Ramos (cell line): Measurements from ENCODE around the gene MYRIP.
"Not testable (repeated sequence)": the region's sequence is repeated elsewhere in the genome, so short reads cannot be mapped to it uniquely, and the experiment has no call there.

ENCODE experiments used
- in situ Hi-C: fragments of 300-500 bp; cut with MboI; formaldehyde crosslinking; loops from one replicate; pipeline ENCODE4 v1.14.3; 2022; ENCODE audit warnings: low sequenced_read_pairs; ENCODE audit not compliant: unreplicated experiment

MYRIP gene

DNA sequence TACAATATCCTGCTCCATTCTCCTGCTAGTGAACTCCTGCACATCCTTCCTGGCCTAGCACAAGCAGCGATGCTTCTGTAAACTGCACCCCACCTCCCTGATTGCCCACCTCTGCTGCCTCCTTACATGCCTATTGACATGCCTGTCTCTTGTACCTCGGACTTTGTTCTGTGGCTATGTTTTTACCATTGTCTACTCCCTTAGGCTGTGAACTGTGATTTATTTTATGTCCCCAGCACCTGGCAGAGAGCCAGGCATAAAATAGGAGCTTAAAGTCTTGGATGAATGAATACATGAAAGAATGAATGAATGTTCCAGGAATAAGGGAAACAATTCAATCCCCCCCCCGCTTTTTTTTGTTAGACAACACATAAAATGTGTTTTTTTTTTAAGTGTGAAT, 210.0 kb downstream of the MYRIP start:
- in situ Hi-C loops: no loop called here

DNA sequence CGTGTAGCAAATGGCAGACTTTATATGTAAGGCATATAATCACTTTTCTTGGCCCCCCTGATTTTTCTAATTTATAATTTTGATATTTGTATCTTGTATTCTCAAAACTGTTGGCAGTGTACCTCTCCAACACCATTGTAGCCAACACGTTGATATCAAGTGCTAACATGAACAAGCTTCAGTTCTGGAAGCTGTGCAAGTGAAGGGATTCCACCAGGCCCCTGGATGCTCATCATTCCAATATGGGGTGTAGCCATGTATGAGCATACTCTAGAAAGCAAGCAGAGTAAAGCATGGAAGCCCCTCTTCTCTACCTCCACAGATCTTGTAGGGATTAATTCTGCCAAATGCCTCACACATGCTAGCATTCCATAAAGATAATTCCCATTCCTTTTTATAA, 211.3 kb downstream of the MYRIP start:
- in situ Hi-C loops: no loop called here

DNA sequence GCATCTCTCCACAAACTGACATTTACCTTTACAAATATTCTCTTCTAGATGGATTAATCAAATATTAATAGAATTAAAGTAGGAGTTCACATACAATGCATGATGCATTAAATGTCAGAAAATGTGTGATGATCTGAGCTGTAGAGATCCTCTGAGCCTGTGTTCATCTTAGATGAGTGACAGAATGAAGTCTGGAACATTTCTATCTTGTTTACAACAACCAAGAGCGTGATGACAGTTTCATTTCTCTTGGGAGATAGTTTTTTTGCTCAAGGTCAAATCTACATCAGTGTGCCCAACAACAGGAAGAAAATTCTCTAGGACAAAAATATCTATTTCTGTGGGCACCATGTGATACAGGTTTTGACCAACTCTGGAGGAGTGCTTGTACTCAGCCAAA, 211.9 kb downstream of the MYRIP start:
- in situ Hi-C loops: no loop called here

DNA sequence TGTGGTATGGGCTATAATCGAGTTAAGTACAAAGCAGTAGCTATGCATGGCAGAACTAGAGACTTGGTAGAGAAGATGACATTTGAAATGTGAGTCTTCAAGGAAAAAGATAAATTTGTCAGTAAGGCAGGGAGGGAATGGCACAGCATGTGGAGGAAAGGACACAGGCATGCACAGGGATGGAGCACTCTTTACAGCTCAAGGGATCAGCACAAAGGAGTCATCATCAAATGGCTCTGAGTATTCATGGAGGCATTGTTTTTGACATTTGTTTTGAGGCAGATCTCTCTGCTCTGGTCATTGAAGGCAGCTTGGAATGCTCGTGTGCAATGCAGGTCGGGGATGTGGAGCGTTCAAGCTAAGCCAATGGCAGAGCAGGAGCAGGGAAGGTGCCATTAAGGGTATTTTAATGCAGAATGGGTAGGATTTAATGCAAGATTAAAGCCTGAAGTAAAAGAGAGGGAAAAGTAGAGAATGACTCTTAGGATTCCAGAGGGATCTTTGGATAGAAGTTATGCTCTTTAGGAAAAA, 213.0 kb downstream of the MYRIP start:
- in situ Hi-C loops: no loop called here

DNA sequence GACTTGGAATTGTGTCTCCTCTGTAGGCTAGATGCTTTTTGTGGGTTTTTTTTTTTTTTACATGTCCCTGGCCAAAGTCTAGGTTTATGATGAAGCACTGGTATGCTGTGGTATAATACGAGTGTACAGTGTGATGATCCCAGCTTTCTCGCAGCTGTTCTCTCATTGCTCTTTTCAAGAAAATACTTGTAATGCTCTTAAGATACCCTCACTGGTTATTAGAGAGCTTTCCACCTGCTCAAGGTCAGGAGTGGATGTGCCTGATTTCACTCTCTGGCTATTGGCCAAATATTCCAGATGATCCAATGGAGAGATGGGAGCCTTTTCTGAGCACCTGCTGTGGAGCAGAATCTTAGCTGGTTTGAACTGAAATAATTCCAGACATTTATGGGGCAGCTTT, 215.1 kb downstream of the MYRIP start:
- in situ Hi-C loops: no loop called here

DNA sequence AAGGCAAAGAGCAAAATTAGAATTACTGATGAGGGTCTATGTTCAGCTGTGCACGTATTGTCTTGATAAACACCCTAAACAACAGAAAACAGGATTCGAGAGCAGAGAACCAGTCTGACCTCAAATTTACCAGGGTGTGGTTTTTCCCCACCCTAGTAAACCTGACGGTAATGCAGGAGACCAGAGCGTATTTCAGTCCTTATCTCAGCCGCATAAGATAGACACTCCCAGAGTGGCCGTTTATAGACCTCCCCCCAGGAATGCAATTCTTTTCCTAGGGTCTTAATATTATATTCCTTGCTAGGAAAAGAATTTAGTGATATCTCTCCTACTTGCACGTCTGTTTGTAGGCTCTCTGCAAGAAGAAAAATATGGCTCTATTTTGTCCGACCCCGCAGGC, 216.5 kb downstream of the MYRIP start:
- in situ Hi-C loops: not testable (repeated sequence)

DNA sequence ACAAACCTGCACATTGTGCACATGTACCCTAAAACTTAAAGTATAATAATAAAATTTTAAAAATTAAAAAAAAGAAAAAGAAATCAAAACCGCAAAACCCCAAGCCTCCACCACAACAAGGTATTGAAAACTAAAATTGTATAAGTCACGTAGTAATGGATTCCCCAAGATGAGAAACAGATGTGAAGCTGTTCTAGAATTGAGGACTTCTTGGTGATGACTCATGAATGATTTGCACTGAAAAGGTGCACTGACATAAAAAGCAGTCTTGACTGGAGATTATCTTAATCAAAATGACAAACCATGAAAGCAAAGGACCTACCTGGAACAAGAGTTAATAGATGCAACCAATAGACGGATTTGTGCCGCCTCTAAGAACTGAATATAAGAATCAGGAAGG, 225.8 kb downstream of the MYRIP start:
- in situ Hi-C loops: no loop called here

DNA sequence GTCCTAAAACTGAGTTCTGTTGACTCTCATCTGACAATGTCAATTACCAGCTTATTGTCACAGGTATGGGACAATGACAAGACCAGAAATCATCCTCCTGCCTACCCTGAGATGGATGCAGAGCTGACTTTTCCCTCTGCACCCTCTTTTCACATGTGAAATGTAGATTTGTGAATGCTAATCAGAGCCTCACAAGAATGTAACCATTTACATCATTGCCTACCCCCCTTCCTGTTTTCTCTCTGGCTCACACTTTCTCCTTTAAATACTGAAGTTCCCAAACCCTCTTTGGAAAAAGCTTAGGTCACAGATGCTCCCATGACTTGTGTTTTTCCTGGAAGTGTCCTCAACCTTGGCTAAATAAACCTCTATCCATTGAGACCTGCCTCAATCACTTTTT, 228.2 kb downstream of the MYRIP start:
- in situ Hi-C loops: no loop called here

DNA sequence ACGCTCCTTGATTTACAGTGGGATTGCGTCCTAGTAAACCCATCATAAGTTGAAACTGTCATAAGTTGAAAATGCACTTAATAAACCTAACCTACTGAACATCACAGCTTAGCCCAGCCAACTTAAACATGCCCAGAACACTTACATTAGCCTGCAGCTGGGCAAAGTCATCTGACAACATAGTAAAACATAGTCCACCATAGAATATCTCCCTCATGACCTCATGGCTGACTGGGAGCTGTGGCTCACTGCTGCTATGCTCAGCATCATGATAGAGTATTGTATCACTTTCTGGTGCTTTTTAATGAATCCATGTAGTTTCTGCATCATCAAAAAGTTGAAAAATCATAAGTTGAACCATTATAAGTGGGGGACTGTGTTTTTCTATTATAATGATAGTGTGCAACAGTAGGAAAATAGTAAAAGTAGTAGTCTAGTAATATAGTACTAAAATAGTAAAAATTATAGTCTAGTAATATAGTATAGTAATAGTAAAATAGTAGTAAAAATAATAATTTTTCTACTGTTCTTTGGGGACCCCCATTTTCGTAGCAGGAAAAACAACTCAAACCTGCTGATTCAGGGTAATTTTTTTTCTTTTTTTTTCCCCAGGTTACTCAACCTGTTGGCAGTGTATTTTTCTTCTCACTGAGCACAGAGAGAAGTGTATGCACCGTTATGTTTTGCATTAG, 233.5 kb downstream of the MYRIP start:
- in situ Hi-C loops: no loop called here

DNA sequence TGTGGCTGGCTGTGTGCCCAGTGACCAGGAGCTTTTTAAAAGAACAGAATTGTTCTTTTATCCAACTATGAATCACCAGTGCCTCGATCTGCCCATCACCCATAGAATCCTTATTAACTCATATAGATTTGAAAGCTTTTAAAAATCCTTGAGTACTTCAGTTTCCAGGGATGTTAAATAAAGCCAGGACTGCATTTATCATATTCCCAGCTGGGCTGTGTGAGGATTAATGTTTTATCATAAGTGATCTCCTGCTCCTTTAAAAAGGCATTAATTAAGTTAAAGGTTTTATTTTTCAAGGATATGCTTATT, 234.0 kb downstream of the MYRIP start:
- in situ Hi-C loops: no loop called here

DNA sequence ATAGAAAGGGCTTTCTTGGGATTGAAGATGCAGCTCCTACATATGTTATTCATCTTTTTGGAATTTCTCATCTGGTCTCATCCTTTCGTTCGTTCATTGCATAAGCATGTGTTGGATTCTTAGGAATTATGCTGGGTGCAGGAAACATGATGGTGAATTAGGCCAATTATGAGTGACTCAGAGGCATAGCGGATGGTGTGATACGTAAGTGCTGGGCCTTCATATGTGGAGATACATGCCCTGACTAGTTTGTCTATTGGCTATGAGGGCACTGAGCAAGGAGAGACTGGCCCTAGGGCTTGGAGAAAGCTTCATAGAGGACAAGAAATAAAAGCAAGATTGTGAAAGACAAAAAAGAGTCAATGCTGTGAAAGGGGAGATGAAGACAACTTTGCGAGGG, 235.1 kb downstream of the MYRIP start:
- in situ Hi-C loops: no loop called here

DNA sequence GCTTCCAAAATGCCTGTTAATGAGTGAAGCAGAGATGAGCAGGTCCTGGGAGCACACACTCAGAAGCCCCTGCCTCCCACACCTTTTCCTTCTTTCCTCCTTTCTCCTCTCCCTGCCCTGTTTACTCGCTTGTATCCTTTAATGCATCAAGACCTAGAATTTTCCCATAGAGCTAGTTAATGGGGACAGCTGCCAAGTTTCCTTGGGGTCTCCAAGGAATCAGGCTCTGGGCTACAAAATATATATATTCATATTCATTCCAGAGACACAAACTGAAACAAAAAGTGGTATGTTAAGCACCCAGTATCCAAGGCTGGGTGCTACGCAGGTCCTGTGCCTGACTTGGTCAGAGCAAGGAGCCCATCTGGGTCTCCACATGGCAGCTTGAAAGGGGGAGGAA, 235.6 kb downstream of the MYRIP start:
- in situ Hi-C loops: no loop called here

DNA sequence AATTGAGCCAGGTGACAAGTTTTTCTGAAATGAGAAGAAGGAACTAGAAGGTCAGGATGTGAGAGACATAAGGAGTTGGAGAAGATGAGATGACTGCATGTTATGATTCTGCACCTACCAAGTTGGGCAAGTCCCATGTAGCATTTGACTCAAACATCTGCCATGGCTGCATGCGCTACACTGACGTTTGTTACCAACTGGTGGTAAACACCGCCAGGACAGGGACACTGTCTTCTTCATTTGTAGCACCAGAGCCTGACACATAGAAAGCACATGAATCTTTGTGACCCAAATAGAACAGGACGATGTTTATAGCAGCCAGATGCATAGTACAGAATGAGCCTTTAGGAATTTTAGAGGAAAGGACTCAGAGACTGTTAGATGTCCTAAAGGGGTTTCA, 236.7 kb downstream of the MYRIP start:
- in situ Hi-C loops: no loop called here

DNA sequence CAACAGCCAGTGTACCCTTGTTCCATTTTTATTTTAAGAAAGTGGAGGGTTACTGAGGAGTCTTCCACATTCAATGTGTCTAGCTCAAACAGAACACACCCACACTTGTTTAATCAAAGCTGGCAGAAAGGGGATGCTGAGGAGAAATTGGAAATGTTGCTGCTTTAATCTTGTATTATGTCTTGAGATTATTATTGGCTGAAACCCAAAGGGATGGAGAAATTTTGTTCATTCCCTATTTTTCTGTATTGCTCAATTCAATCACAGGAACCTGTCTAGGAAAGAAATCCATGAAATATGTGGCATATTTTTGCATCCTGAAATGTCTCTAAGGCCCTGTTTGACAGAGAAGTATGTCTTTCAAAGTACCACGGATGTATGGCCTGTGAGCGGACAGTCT, 238.0 kb downstream of the MYRIP start:
- in situ Hi-C loops: no loop called here

DNA sequence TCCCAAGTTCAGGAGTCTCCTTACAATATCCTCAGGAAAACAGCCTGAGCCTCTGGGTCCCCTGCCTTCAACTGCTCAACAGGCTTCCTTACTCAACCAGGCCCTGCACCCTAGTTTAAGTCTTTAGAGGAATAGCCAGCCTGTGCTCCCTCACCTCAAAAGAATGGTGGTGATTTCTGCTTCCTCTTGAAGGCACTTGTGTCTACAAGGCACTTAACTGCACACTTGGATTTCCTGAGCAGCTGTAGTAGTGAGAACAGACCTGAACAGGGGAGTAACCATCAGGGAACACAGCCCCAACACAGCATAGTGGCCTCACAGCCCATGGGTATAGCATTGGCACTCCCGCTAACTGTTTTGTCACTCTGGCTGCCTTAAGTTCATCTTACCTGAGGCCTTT, 244.3 kb downstream of the MYRIP start:
- in situ Hi-C loops: no loop called here

DNA sequence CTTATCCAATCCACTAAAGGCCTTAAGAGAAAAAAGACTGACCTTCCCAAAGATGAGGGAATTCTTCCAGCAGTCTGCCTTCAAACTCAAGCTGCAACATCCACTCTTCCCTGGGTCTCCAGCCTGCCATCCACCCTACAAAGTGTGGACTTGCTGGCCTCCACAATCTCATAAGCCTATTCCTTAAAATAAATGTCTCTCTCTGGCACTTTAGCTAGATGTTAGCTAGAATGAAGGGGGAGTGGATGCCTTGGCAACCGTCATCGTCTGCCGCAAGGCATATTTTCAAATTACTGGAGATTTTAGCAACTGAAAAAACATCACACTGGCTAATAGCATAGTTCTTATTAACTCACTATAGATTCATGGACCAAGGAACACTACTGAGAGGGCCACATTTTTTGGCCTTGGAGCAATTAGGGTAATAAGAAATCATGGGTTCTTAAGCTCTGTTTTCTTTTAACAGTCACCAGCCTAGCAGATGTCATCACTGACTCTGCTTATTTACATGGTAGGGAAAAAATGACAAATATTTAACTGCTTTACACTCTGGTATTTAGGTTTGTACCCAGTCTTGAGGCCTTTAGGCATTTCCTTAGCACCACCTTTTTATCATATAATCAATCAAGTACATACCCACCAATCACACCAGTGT, 245.3 kb downstream of the MYRIP start:
- in situ Hi-C loops: no loop called here

DNA sequence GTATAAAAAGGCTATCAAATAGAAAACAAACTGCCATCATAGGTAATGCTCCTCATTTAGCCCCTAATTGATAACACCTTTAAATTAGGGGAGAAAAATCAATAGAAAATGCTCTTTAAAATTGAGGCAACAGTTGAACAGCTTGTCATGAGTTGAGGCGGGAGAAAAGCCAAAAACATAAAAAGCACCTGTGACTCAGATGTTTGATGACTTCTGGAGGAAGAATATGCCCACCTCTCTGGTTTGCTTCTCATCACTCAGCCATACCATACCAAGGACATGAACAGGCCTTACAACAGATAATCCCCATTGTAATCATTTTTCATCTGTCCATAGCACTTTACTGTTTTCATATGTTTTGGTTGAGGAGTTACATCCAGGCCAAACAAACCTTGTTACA, 246.0 kb downstream of the MYRIP start:
- in situ Hi-C loops: no loop called here

DNA sequence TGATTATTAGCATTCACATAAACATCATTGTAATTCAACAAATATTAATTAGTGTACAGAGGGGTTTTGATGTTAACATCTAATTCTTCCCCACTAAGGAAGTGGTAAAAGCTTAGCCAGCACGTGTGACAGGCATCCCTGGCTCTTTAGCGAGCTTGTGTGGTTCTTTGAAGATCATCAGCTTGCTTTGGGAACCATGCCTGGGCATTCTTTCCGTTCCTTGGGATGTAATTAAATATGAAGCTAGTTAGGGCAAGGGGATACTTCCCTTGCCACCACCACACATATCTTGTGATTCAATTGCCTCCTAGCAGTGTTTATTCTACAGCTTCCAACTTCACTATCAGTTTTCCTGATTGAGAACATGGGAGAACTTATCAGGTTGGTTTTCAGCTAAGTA, 246.5 kb downstream of the MYRIP start:
- in situ Hi-C loops: no loop called here

DNA sequence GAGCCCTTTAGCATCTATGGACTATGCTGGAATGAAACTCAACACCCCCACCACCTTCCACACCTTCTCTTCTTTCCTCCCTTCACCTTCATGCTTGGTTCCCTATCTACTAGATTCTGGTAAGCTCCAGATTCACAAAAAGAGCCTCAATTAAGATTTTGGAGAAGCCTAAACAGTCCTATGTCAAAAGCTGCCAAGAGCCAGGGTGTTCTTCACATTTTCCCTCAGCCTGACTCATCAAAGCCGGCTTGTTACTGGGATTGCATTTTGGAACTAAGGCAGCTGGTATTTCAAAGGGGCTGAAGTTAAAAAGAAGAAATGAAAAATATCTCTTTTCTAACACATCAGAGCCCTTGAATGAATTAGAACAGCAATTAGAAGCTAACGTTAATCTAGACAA, 247.7 kb downstream of the MYRIP start:
- in situ Hi-C loops: no loop called here

DNA sequence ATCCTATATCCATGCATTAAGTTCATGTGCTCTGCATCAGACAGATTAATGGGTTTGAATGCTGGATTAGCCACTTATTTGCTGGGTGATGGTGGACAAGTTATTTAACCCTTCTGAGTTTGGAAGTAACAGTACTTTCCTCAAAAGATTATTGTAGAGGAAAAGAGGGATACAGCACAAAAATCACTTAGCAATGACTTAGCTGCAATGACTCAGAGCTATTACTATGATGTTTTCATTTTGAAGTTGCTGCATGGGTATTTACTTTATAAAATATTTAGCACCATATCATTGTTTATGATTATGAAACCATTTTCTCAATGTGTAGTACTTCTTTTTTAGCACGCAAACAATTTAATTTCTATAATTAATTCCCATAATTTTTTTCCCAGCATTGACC, 248.4 kb downstream of the MYRIP start:
- in situ Hi-C loops: no loop called here

DNA sequence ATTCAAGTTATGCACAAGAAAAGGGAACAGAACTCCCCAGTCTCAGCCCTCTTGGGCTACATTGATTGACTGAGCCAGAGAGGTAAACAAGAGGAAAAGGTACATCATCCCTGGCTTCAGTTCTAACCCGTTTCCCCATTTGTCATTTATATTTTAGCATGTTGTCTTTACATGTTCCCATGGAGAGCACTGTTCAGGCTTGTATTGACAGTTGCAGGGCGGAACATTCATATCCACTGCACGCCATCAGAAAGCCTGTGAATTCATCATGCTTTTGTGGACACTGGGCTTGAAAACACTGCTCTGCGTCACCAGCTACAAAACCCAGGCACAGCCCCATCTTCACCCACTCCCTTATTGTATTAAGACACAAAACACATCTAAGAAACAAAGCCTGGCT, 259.2 kb downstream of the MYRIP start:
- in situ Hi-C loops: no loop called here

DNA sequence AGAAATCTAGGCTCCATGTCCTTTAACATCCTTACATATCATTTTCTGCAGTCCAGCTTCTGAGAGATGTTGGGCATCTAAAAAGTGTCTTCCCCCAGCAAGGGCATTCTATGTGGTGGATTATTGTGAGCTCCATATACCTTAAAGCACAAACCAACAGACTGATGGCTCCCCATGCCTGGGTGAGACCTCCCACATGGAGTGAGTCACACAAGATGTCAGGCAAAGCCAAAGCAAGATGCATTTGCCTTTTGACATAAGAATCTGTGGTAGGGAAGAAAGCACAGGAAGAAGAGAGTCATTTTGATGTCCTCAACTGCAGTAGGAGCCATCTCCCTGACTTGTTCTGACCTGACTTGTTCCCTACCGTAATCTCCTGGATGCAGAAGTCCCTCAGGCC, 261.4 kb downstream of the MYRIP start:
- in situ Hi-C loops: no loop called here
